ENCODE data around the gene WIPF1. TPM values are rescaled to one million over a fixed set of nuclear protein-coding genes. Genes with fewer than 3 reads are reported as not detected.

Gene WIPF1
- 7.3 and 18.4 TPM in 2 replicates for total RNA-seq

GRCh38 chr2:174597345-174598047, at the start of gene WIPF1:
WIPF1 (minus strand) TSS chr2:174597804; CDS start chr2:174585573, 12,231 bp downstream.

Other genes starting within 250 kb of the WIPF1 start
- gene SCRN3, start 202.1 kb downstream of the WIPF1 start, total RNA-seq: 14.2 and 33.0 TPM in 2 replicates
- gene GPR155, start 110.8 kb downstream of the WIPF1 start, total RNA-seq: 0.81 and 2.8 TPM in 2 replicates
- 0.16 and 6.0 TPM in 2 replicates for gene CHRNA1, start 166.7 kb upstream of the WIPF1 start, total RNA-seq